Measurements from ENCODE around the gene CD55. TPM values are rescaled to one million over a fixed set of nuclear protein-coding genes. Genes with fewer than 3 reads are reported as not detected.

Gene CD55
- total RNA-seq, 1 donor from 2014 or later: 512 TPM

DNA sequence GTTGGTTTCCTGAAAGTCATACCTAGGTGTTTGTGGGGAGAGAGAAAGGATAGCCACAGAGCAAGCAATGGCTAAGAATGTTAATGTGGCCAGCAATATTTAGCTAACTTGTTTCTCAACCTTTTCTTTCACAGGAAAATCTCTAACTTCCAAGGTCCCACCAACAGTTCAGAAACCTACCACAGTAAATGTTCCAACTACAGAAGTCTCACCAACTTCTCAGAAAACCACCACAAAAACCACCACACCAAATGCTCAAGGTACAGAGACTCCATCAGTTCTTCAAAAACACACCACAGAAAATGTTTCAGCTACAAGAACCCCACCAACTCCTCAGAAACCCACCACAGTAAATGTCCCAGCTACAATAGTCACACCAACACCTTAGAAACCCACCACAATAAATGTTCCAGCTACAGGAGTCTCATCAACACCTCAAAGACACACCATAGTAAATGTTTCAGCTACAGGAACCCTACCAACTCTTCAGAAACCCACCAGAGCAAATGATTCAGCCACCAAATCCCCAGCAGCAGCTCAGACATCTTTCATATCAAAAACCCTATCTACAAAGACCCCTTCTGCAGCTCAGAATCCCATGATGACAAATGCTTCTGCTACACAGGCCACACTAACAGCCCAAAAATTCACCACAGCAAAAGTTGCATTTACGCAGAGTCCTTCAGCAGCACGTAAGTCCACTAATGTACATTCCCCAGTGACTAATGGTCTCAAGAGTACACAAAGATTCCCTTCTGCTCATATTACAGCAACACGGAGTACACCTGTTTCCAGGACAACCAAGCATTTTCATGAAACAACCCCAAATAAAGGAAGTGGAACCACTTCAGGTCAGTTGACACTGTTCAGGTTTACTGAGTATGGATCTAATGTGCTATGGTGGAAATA, 15.3 kb downstream of the CD55 start:
- Histone ChIP-seq H3K9me3 (no peaks in the 10 kb centered on the region), H3K27ac (peak overlapping the region; percentile 64), H3K36me3 (peaks cover 55% of the 10 kb centered on the region), H3K27me3 (no peaks in the 10 kb centered on the region), H3K4me3 (no peak overlapping the region), H3K4me1 (no peaks in the 10 kb centered on the region)
- intact Hi-C loops (cut with DNase I): no loop called here
- TF ChIP-seq, protein P1, sequence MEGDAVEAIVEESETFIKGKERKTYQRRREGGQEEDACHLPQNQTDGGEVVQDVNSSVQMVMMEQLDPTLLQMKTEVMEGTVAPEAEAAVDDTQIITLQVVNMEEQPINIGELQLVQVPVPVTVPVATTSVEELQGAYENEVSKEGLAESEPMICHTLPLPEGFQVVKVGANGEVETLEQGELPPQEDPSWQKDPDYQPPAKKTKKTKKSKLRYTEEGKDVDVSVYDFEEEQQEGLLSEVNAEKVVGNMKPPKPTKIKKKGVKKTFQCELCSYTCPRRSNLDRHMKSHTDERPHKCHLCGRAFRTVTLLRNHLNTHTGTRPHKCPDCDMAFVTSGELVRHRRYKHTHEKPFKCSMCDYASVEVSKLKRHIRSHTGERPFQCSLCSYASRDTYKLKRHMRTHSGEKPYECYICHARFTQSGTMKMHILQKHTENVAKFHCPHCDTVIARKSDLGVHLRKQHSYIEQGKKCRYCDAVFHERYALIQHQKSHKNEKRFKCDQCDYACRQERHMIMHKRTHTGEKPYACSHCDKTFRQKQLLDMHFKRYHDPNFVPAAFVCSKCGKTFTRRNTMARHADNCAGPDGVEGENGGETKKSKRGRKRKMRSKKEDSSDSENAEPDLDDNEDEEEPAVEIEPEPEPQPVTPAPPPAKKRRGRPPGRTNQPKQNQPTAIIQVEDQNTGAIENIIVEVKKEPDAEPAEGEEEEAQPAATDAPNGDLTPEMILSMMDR (IDR thresholded peaks at IDR 0.05): no peak
- no peak for DNase-seq
- peak; percentile 77 for ATAC-seq

DNA sequence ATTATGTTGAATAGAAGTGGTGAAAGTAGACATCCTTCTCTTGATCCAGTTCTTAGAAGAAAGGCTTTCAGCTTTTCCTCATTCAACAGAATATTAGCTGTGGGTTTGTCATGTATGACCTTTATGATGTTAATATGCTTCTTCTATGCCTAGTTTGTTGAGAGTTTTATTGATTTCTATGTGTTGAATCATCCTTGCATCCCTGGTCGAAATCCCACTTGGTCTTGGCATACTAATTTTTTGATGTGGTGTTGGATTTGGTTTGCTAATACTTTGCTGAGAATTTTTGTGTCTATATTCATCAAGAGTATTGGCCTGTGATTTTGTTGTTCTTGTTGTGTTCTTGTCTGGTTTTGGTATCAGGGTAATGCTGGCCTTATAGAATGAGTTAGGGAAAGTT, 20.9 kb downstream of the CD55 start:
- peaks cover 48% of the 10 kb centered on the region for H3K36me3 ChIP-seq
- intact Hi-C loops (cut with DNase I): no loop called here
- no peaks in the 10 kb centered on the region for H3K27me3 ChIP-seq
- H3K9me3 ChIP-seq: no peaks in the 10 kb centered on the region
- H3K27ac ChIP-seq: no peak overlapping the region
- DNase-seq (no peak), ATAC-seq (no peak)
- H3K4me3 ChIP-seq: no peak overlapping the region
- H3K4me1 ChIP-seq: no peaks in the 10 kb centered on the region
- TF ChIP-seq, protein P1 (IDR thresholded peaks at IDR 0.05): no peak

DNA sequence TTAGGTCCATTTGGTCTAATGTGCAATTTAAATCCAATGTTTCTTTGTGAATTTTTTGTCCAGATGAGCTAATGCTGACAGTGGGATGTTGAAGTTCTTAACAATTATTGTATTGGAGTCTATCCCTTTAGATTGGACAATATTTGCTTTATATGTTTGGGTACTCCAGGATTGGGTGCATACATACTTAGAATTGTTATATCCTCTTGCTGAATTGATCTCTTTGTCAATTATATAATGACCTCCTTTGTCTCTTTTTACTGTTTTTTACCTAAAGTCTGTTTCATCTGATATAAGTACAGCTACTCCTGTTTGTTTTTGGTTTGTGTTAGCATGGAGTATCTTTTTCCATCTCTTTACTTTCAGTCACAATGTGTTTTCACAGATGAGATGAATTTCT, 22.2 kb downstream of the CD55 start:
- intact Hi-C loops (cut with DNase I): no loop called here
- Histone ChIP-seq H3K4me1 (no peaks in the 10 kb centered on the region), H3K36me3 (peaks cover 53% of the 10 kb centered on the region), H3K4me3 (no peak overlapping the region), H3K27me3 (no peaks in the 10 kb centered on the region), H3K9me3 (no peaks in the 10 kb centered on the region), H3K27ac (no peak overlapping the region)
- ATAC-seq (no peak), DNase-seq (no peak)
- TF ChIP-seq, protein P1 (IDR thresholded peaks at IDR 0.05): no peak

DNA sequence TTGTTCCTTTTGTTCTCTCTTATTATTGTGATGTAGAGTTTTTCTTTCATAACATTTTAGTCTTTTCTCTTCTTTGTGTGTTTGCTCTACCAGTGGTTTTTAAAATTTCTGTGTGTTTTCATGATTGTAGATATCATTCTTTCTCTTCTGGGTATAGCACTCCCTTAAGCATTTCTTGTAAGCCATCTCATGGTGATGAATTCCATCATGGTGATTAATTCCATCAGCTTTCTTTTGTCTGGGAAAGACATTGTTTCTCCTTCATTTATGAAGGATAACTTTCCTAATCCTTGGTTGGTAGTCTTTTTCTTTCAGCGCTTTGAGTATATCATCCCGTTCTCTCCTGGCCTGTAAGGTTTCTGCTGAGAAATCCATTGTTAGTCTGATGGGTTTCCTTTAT, 22.7 kb downstream of the CD55 start:
- no peak overlapping the region for H3K4me3 ChIP-seq
- H3K4me1 ChIP-seq: no peaks in the 10 kb centered on the region
- ATAC-seq: no peak
- H3K27me3 ChIP-seq: no peaks in the 10 kb centered on the region
- no peak for DNase-seq
- intact Hi-C loops (cut with DNase I): no loop called here
- peaks cover 54% of the 10 kb centered on the region for H3K36me3 ChIP-seq
- TF ChIP-seq, protein P1 (IDR thresholded peaks at IDR 0.05): no peak
- no peak overlapping the region for H3K27ac ChIP-seq
- no peaks in the 10 kb centered on the region for H3K9me3 ChIP-seq

DNA sequence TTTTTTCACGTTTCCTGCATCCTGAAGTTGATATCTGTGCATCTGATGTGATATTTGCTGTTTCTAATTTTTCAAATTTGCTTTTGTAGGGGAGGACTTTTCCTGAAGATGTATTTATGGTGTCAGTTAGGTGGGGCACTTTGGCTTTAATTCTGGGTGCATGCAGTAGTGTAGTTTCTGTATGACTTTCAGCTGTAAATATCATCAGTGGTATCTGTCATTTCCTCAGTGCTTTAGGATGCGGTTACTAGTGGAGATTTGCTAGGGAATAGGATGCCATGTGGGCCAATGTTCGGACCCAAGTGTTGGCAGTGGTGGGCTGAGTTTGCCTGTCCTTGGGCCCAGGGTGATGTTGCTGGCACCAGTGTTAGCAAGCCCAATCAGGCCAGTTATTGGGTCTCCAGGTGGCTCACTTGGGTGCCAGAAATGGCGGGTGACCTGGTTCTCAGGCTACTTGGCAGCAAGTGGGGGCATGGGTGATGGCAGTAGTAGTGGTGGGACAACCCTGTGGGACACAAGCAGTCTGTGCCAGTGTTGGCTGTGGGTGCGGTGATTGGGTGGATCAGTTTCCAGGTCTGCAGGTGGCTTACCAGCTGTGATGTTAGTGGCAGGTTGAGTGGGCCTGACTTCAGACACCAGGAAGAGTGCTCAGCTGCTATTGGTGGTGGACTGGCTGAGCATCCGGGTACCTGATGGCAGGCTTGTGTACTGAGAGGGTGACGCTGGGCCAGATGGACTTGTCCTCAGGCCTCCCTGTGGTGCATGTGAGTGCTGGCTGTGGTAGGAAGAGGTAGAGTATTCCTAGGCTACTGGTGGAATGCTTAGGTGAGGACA, 24.4 kb downstream of the CD55 start:
- DNase-seq: peak; percentile 56
- TF ChIP-seq, protein P1 (IDR thresholded peaks at IDR 0.05): no peak
- Histone ChIP-seq H3K9me3 (no peaks in the 10 kb centered on the region), H3K4me3 (no peak overlapping the region), H3K36me3 (peaks cover 43% of the 10 kb centered on the region), H3K27me3 (no peaks in the 10 kb centered on the region), H3K4me1 (no peaks in the 10 kb centered on the region), H3K27ac (no peak overlapping the region)
- peak; percentile 59 for ATAC-seq
- intact Hi-C loops (cut with DNase I): no loop called here

All from upper lobe of right lung (tissue), 1 donor.